SJCRH30 (cell line): ENCODE results near the gene PPP2R1A. TPM values are rescaled to one million over a fixed set of nuclear protein-coding genes. Genes with fewer than 3 reads are reported as not detected.

ENCODE experiments used
- DNase-seq, 2 experiments: peaks; one replicate each; pipeline ENCODE4 v3.0.0-alpha.2; 2015 to 2020
- H3K27ac ChIP-seq: fragments of 250-450 bp; sonication (Bioruptor Pico); 2 replicates; pipeline ENCODE4 v1.5.1; 2020; ENCODE audit warnings: mild to moderate bottlenecking, moderate library complexity
- H3K27me3 ChIP-seq: fragments of 250-450 bp; sonication (Bioruptor Pico); 2 replicates; pipeline ENCODE4 v1.5.1; 2020; ENCODE audit warnings: mild to moderate bottlenecking, moderate library complexity
- H3K36me3 ChIP-seq: fragments of 250-450 bp; sonication (Bioruptor Pico); 2 replicates; pipeline ENCODE4 v1.5.1; 2020; ENCODE audit warnings: mild to moderate bottlenecking, moderate library complexity
- H3K4me1 ChIP-seq: fragments of 250-450 bp; sonication (Bioruptor Pico); 2 replicates; pipeline ENCODE4 v1.5.1; 2020; ENCODE audit warnings: mild to moderate bottlenecking, moderate library complexity
- H3K4me3 ChIP-seq: fragments of 250-450 bp; sonication (Bioruptor Pico); 2 replicates; pipeline ENCODE4 v1.5.1; 2020; ENCODE audit warnings: mild to moderate bottlenecking, moderate library complexity
- H3K9me3 ChIP-seq: fragments of 250-450 bp; sonication (Bioruptor Pico); replicated peaks from 2 replicates; pipeline ENCODE4 v1.5.1; 2020; ENCODE audit warnings: mild to moderate bottlenecking, moderate library complexity
- total RNA-seq: library from RNA; depleted of rRNA; stranded (reverse); fragments of >200 nt; shearing (Covaris generic); gene quantifications from 2 replicates; pipeline ENCODE4 v1.2.3, GENCODE V29; 2014; rRNA removed

PPP2R1A gene
- 175 and 190 TPM in 2 replicates for total RNA-seq

- peak within 1 kb of the TSS; percentile 76 for H3K4me3 ChIP-seq
- no peaks in the 10 kb centered on the region for H3K27me3 ChIP-seq
- 0 out of 2 replicates have a peak, but pooled peaks cover 4% of the 10 kb centered on the region for H3K9me3 ChIP-seq
- peaks cover 4% of the 10 kb centered on the region; the same call in 1 of the 2 replicates for H3K4me1 ChIP-seq
- peak within 1 kb of the TSS; percentile 92 for H3K27ac ChIP-seq
- H3K36me3 ChIP-seq: peaks cover 30% of the 10 kb centered on the region
- DNase-seq: peak; percentile 99 to 100
These were observed at the start of gene PPP2R1A for GRCh38 chr19:52189735-52190486. PPP2R1A (plus strand) TSS chr19:52190052; CDS start chr19:52190097, 45 bp downstream.

- Histone ChIP-seq H3K27me3 (no peaks in the 10 kb centered on the region), H3K36me3 (peaks cover 4% of the 10 kb centered on the region; the same call in 1 of the 2 replicates), H3K4me1 (0 out of 2 replicates have a peak, but pooled peaks cover 5% of the 10 kb centered on the region), H3K4me3 (no peak overlapping the region), H3K27ac (no peak overlapping the region), H3K9me3 (peaks cover 6% of the 10 kb centered on the region; the same call in 1 of the 2 replicates)
- no peak for DNase-seq
These were observed 48.6 kb upstream of the PPP2R1A start for GRCh38 chr19:52141203-52141602.

GRCh38 chr19:52142001-52142595 lies 47.8 kb upstream of the PPP2R1A start:
- Histone ChIP-seq H3K36me3 (peaks cover 4% of the 10 kb centered on the region; the same call in 1 of the 2 replicates), H3K27ac (no peak overlapping the region), H3K27me3 (no peaks in the 10 kb centered on the region), H3K9me3 (peaks cover 7% of the 10 kb centered on the region), H3K4me1 (0 out of 2 replicates have a peak, but pooled peaks cover 5% of the 10 kb centered on the region), H3K4me3 (no peak overlapping the region)
- no peak for DNase-seq

- Histone ChIP-seq H3K4me1 (no peaks in the 10 kb centered on the region), H3K9me3 (peaks cover 11% of the 10 kb centered on the region), H3K36me3 (no peaks in the 10 kb centered on the region), H3K27me3 (no peaks in the 10 kb centered on the region), H3K4me3 (no peak overlapping the region), H3K27ac (no peak overlapping the region)
- no peak for DNase-seq
These were observed 41.6 kb upstream of the PPP2R1A start for GRCh38 chr19:52148256-52148655.

- no peaks in the 10 kb centered on the region for H3K4me1 ChIP-seq
- peaks cover 12% of the 10 kb centered on the region for H3K36me3 ChIP-seq
- H3K27ac ChIP-seq: no peak overlapping the region
- no peak overlapping the region for H3K4me3 ChIP-seq
- H3K27me3 ChIP-seq: no peaks in the 10 kb centered on the region
- H3K9me3 ChIP-seq: peaks cover 30% of the 10 kb centered on the region
- no peak for DNase-seq
These were observed 34.1 kb upstream of the PPP2R1A start for GRCh38 chr19:52155596-52156359.

- Histone ChIP-seq H3K4me1 (peaks cover 3% of the 10 kb centered on the region; the same call in 1 of the 2 replicates), H3K4me3 (no peak overlapping the region; the same call in 1 of the 2 replicates), H3K27ac (no peak overlapping the region), H3K36me3 (peaks cover 17% of the 10 kb centered on the region), H3K9me3 (no peaks in the 10 kb centered on the region), H3K27me3 (no peaks in the 10 kb centered on the region)
- no peak for DNase-seq
These were observed 19.5 kb upstream of the PPP2R1A start for GRCh38 chr19:52170304-52170703.

GRCh38 chr19:52170863-52171320 lies 19.0 kb upstream of the PPP2R1A start:
- H3K27me3 ChIP-seq: no peaks in the 10 kb centered on the region
- no peaks in the 10 kb centered on the region for H3K9me3 ChIP-seq
- H3K4me1 ChIP-seq: peaks cover 3% of the 10 kb centered on the region; the same call in 1 of the 2 replicates
- H3K27ac ChIP-seq: peak overlapping the region; percentile 31; the same call in 1 of the 2 replicates
- peak in 1 of 2 experiments; percentile 15 for DNase-seq
- H3K4me3 ChIP-seq: peak overlapping the region; percentile 69
- peaks cover 14% of the 10 kb centered on the region for H3K36me3 ChIP-seq

GRCh38 chr19:52171321-52172169 lies 18.3 kb upstream of the PPP2R1A start, which contains the start of gene ZNF836:
ZNF836 (minus strand) TSS chr19:52171621; CDS start chr19:52168072, 3,549 bp downstream.
- Histone ChIP-seq H3K4me1 (peaks cover 3% of the 10 kb centered on the region; the same call in 1 of the 2 replicates), H3K36me3 (peaks cover 14% of the 10 kb centered on the region), H3K9me3 (no peaks in the 10 kb centered on the region), H3K4me3 (peak within 1 kb of the TSS; percentile 69), H3K27ac (peak within 1 kb of the TSS; percentile 31; the same call in 1 of the 2 replicates), H3K27me3 (no peaks in the 10 kb centered on the region)
- peak; percentile 84 to 85 for DNase-seq

- H3K4me3 ChIP-seq: peak overlapping the region; percentile 69
- H3K27ac ChIP-seq: no peak overlapping the region
- DNase-seq: no peak
These were observed 17.5 kb upstream of the PPP2R1A start for GRCh38 chr19:52172347-52172746.

GRCh38 chr19:52176574-52176973 lies 13.3 kb upstream of the PPP2R1A start:
- peaks cover 3% of the 10 kb centered on the region; the same call in 1 of the 2 replicates for H3K4me1 ChIP-seq

More at GRCh38 chr19:52172347-52172746, 17.5 kb upstream of the PPP2R1A start:
- H3K9me3 ChIP-seq: no peaks in the 10 kb centered on the region
- H3K36me3 ChIP-seq: peaks cover 10% of the 10 kb centered on the region
- H3K4me1 ChIP-seq: peaks cover 3% of the 10 kb centered on the region; the same call in 1 of the 2 replicates
- no peaks in the 10 kb centered on the region for H3K27me3 ChIP-seq

GRCh38 chr19:52187407-52187806 lies 2.4 kb upstream of the PPP2R1A start:
- Histone ChIP-seq H3K27ac (no peak overlapping the region), H3K4me3 (no peak overlapping the region), H3K4me1 (peaks cover 4% of the 10 kb centered on the region; the same call in 1 of the 2 replicates), H3K27me3 (no peaks in the 10 kb centered on the region), H3K36me3 (peaks cover 11% of the 10 kb centered on the region), H3K9me3 (0 out of 2 replicates have a peak, but pooled peaks cover 4% of the 10 kb centered on the region)
- DNase-seq: no peak

More at GRCh38 chr19:52176574-52176973, 13.3 kb upstream of the PPP2R1A start:
- Histone ChIP-seq H3K4me3 (no peak overlapping the region), H3K27ac (no peak overlapping the region), H3K9me3 (no peaks in the 10 kb centered on the region), H3K36me3 (no peaks in the 10 kb centered on the region), H3K27me3 (no peaks in the 10 kb centered on the region)
- DNase-seq: no peak

- H3K27me3 ChIP-seq: no peaks in the 10 kb centered on the region
- peak overlapping the region; percentile 57 for H3K4me3 ChIP-seq
- H3K36me3 ChIP-seq: peaks cover 24% of the 10 kb centered on the region
- 0 out of 2 replicates have a peak, but pooled peaks cover 4% of the 10 kb centered on the region for H3K9me3 ChIP-seq
- peak overlapping the region; percentile 66 for H3K27ac ChIP-seq
- DNase-seq: peak; percentile 70 to 76
- peaks cover 4% of the 10 kb centered on the region; the same call in 1 of the 2 replicates for H3K4me1 ChIP-seq
These were observed 774 bp upstream of the PPP2R1A start for GRCh38 chr19:52188822-52189734.
